ENCODE measurements around the gene CNTNAP2. TPM values are rescaled to one million over a fixed set of nuclear protein-coding genes. Genes with fewer than 3 reads are reported as not detected.

CNTNAP2 gene
- polyA plus RNA-seq, 3 donors, result 15.2 to 28.4 (median 19.5) TPM

DNA sequence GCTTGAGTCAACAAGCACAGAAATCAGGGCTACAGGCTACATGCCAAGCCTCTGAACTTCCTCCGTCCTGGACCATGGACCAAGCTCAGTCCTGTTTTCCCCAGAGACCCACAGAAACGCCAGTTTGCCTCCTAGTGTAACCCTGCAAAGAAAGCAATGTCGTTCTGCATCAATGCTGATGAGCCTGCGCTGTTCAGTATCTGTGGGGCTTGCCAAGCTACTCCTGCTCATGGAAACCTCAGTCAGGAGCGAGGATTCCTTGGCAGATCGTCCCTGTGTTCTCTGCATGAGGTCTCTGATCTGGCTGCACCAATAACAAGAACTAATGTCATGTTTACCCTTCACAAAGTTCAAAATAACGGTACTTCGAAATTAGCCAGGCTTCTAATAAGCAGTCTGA lies 1978.5 kb downstream of the CNTNAP2 start:
- no peak for DNase-seq

DNA sequence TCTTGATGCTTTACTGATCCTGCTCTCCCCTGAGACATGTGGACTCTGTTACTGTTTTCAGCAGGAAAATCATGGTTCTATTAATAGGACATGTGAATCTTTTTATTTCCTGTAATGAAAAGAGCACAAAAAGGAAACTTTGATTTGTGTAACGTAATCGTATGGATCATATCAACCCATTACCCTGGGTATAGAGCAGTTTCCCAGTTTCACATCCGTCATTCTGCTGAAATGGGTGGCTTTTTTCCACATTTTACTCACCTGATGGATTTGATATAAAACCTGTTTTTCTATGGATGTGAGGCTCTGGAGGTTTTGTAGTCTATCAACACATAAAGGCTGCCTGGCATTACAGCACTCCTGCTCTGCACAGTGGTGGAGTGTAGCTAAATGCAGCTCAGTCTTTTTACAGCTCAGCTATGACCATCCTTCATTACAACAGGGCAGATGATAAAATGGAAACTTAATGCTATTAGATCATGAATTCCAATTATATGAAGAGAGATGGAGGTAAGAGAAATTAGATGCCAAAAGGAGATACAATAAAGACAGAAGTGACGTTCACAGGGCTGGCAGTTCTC lies 1987.6 kb downstream of the CNTNAP2 start:
- no peak for DNase-seq

DNA sequence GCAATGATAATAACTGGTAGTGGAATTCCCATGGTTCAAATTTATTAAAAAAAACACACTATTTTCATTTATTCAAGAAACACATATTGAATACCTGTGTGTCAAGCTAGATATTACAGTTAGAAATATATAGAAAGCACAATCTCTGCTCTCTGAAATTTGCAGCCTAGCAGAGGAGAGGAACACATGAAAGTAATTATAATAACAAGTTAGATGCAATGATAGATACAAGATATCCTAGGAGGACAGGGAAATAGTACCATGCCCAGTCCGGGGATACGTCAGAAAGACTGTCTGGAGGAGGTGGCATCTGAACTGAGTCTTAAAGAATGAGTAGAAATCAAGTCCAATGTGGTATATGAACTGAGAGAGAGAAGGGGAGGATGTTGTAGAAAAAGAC lies 1988.3 kb downstream of the CNTNAP2 start:
- DNase-seq, result no peak

DNA sequence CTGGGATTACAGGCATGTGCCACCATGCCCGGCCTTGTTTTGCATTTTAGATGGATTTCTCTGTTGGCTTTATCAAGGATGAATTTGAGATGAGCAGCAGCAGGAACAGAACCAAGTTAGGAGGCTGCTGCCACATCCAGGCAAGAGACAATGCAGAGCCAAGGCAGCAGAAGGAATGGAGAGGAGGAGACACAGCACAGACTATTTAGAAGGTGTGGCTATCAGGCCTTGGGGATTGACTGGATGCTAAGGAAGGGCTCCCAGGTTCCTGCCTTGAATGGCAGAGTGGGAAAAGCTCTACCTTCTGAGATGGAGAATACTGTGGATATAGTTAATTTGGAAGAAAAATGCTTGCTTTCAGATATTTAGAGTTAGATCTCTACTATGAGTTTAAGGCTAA lies 1989.3 kb downstream of the CNTNAP2 start:
- DNase-seq, result no peak

DNA sequence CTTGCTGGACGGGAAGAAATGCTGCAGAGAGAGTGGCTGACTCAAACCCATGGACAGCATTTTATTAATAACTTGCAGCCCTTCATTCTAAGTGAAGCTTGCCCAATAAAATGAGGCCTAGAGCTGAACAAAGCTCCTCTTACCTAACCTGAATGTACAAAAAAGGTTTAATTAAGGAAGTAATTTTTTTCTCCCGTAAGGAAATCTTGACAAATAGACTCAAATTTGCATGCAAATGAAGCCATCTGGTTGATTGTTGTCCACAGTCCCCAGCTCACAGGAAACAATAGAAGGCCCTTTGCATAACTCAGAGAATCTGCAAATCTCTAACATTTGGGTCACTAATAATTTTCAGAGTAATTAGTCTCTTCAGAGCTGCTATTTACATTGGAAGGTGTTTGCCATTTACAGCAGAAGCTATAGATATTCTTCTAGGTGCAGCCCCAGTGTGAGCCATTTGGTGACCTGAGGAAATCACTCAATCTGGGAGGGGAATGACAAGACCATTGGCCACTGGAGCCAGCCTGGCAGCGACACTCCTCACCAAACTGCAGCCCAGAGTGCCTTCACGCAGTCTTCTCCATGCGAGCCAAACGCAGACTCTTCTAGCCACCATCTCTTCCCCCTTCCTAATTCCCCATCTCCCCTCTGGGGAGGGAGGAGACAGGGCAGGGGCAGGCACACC lies 1991.0 kb downstream of the CNTNAP2 start:
- no peak for DNase-seq

DNA sequence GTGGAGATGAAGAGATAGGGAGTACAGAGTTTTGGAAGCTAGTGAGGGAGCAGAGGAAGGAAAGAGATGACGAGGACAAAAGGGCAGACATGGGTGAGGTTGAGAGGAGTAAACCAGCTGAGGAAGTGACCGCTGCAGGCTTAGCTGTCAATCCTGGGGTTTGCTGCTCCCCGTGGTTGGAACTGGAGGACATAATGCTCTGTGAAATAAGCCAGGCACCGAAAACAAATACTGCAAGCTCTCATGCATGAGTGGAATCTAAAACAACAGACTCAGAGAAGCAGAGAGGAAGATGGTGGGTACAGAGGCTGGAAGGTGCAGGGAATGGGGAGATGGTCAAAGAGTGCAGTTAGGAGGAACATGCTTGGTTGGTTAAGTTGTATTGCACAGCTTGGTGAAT lies 1991.8 kb downstream of the CNTNAP2 start:
- DNase-seq, result no peak

DNA sequence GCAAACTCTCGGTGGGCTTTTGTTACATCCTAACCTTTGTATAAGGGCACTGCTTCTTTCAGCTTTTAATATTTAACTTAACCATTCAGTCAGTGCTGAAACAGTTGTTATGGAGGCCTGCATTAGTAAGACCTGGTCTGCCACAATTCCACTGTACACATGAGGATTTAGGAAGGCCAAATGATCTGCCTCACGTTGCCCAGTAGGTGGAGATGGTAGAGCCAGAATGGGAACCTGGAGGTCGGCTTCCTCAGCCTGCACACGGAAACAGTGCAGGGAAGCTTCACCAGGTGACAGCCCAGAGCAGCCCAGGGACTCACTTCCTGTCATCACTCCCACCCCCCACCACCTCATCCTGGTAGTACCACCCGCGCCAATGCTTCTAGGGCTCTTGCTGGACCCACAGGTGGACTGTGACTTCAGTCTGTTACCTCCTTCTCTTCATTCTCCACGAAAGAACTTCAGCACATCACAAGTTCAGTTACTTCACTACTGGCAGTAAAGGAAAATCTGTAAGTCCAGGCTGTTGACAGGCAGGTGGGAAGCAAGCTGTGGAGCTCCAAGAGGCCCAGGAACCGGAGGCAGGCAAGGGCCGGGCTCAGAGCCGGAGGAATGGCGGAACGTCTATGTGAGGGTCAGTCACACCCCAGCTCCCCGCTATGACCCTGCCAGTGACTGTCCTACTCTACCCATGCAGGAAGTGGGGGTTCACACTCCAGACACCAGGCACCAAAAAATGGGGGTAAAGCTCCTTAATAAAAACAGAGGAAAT lies 1993.7 kb downstream of the CNTNAP2 start:
- DNase-seq, result no peak

DNA sequence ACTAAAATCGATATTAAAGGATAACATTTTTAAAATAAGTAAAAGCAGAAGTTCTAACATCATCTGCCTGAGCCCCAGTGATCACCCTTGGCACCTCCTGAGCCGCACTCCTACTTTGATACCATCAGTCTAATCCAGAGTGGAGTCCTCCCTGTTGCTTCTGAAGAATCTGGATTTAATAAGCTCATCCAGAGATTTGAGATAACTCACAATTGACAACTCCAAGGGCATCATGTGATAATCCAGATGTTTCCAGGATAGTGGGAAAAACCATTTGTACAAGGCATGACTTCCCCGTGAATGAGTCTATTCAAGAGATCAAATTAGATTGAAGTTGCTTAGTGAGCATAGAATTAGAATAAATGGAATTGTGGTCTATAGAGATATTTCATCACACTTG lies 1998.2 kb downstream of the CNTNAP2 start:
- DNase-seq, result no peak

DNA sequence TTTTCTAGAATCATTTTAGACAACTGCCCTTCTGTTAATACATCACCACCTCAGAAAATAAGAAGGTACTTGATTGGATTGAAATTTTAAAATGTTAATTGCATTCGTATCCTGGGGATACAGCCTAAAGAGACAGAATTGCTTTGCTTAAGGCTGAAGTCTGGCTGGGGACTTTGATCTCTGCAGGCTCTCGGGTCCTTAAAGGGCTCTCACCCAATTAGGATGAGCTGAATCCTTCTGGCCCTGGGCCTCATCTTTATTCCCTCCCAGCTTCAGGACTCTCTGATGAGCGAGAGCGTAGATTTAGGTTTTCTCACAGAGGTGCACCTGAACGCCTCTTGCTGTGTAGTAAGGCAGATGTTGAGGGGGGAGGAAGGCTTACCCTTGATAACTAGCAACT lies 1998.7 kb downstream of the CNTNAP2 start:
- DNase-seq, result no peak

DNA sequence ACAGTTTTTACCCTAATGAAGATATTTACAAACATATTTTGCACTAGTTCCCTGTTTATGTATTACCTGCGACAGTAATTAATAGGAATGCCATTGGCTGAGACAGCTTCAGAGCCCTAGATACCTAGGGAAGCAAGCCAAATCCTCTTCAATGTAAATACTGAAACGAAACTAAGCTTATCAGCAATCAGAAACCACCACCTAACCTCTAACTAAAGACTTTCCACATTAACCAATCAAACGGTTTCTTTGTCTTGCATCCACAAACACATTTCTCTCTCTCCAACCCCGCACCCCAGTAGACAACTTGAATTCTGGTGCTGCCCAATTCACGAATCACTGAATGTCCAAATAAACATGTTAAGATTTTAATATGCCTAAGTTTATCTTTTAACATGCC lies 1999.6 kb downstream of the CNTNAP2 start:
- no peak for DNase-seq

DNA sequence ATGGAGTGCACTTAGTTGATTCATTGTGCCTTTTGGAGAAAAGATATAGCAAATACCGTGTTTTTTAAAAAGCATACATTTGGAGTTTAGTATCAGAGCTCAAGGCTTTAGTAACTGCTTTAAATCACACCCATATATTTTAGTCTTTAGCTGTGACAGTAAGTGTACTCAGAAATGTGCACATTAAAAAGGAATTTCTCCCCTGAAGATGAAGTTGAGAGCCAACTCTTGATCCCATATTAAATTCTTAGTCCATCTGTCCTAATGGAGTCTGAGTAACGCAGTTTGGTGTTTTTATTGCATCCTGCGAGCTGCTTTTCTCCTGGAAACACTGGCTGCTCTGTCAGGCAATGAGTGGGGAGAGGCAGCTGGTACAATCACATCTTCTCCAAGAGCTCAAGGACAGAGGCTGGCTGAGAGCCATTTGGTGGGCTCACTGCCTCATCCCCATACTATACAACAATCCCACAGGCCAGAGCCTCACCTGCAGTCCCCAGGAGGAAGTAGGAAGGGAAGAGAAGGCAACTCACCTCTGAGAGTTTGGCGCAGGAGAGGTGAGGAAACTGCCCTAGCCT lies 2000.3 kb downstream of the CNTNAP2 start:
- no peak for DNase-seq

DNA sequence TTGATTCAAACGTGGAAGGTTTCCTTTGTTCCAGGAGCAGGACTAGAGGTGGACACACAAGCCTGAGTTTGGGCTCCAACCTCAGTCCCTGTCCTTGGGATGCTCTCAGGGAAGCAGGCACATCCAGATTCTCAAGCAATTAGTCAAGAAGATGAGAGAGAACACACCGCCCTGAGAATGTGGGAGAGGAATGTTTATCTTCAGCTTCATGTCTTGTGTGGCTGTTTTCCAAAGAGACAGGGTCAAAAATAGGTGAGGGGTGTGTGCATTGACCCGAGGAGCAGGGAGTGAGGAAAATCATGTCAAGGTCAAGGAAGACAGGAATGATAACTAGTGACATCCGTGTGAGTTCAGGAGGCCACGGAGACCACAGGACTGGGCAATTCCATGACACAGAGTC lies 2001.8 kb downstream of the CNTNAP2 start:
- no peak for DNase-seq

DNA sequence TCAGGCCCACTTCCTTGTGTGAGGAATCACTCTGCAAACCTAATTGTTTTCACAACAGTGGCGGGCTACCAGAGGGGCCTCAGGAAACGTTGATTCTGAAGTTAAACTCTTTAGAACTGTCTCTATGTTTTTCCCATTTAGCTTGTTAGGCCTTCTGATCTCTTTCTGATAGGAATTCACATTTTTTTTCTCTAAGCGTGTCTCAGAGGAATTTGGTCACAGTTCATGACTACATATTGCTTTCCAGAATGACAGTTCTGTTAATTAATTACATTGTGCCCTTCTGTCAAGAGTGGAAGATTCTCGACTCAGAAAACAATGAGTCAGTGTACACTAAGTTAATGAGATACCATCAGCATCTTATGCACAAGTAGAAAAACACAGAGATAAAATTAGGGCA lies 2004.8 kb downstream of the CNTNAP2 start:
- DNase-seq, result no peak

DNA sequence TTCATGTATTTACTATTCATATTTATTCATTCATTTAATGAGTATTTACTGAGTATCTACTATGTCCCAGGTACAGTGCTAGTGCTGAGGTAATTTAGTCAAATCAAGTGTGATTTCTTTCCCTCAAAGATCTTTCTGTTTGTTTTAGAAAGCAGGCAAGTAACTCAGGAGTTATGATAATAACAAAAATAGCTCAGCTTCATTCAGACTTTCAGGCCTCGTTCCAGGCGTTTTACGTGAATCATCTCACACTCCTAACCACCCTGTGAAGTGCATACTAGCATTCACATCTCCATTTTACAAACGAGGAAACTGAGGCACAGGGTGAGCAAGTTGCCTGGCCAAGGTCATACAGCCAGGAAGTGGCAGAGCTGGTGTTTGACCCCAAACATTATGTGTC lies 2005.2 kb downstream of the CNTNAP2 start:
- DNase-seq, result no peak

DNA sequence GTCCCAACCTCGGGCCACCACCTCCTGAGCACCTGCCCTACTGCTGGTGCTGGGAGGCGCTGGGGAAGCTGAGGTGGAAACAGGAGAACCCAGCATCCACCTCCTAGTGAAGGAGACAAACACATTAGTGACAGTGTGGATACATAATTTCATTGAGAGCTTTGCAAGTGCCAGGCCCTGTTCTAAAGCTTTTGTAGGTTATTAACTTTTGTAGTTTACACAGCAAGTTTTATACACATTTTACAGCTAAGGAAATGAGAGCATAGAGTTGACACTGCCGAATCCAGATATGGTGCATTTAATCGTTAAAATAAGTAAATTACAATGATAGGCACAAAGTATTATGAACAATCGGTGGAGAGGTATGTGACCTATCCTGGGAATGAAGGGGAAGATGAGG lies 2007.9 kb downstream of the CNTNAP2 start:
- no peak for DNase-seq

DNA sequence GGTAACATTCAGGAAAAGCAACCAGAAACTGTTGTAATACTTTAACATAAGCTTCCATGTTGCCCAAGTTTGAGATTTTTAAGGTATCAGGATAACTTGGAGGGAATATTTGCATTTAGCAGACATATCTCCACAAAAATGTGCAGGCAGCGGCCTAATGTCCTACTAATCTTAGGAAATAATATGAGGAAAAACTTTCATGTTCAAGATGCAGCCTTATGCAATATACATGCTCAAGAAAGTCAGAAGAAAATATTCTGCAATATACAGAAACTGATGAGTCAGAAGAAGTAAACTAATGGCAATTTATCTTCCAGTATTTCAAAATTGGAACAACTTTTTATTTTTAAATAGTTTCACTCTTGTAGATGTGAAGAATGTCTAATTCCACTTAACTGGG lies 2010.8 kb downstream of the CNTNAP2 start:
- no peak for DNase-seq

DNA sequence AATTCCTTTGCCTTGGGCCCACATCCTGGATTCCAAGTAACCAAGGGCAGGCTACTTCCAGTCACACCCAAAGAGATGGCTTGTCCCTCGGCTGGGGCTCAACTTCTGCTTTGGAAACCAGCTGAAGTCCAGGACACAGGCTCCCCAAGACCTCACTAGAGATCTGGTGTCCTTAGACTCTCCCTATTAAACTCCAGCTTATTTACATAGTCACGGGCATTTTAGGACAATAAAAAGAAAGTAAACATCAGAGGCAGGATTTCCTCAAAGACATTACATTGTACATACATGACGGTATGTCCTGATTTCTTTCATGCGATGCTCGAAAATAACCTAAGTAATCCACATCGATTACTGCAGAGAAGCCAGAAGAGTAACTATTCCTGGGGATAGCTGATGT lies 2012.4 kb downstream of the CNTNAP2 start:
- DNase-seq, result no peak

DNA sequence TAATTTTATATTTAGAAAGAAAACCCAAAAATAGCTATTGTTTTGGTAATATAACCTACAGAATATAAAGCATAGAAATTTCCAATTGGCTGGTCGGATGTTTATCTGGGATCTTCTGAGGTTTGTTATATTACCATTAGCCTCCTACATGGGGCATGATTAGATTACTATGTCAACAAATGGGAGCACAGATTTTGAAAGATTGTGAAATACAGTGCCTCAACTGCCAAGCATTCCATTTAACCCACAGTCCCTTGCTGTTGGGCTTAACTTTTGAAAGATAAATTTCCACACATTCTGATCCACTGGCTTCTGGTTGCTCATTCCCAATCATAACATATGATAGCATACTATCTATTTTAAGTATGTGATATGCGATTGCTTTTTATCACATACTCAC lies 2018.5 kb downstream of the CNTNAP2 start:
- no peak for DNase-seq

DNA sequence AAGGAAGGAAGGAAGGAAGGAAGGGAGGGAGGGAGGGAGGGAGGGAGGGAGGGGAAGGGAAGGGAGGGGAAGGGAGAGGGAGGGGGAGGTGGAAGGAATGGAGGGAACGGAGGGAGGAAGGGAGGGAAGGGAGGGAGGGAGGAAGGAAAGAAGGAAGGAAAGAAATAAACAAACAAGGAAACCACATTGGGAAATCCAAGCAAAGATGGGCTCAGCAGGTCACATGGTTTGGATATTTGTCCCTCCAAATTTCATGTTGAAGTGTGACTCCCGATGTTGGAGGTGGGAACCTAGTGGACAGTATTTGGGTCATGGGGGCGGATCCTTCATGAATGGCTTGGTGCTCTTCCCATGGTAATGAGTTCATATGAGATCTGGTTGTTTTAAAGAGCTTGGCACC lies 2019.4 kb downstream of the CNTNAP2 start:
- no peak for DNase-seq

DNA sequence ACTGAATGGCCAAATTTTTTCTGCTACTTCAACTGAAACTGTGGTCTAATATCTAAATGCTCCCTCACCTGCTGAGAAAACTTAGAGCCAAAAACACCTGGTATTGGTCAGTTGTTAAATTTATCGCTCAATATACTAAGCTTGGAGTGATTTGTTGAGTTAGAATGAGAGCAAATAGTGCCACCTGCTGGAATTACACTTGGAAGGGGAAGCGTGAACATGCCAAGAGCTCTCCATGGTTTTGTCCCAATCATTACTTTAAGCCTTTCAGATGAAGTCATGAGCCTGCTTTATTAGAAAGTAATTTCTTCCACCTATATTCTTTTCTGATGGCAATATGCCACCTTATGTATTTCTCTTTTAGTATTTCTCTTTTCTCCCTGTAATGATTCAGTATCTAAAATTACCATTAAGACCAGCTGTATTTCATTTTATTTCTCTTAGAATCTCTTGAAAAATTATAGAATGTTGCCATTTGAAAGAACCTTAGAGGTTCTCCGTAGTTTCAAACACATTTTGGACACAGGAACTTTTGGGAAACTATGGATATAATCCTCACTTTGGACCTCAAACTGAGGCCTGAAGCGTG lies 2026.2 kb downstream of the CNTNAP2 start:
- DNase-seq, result peak; percentile 64

DNA sequence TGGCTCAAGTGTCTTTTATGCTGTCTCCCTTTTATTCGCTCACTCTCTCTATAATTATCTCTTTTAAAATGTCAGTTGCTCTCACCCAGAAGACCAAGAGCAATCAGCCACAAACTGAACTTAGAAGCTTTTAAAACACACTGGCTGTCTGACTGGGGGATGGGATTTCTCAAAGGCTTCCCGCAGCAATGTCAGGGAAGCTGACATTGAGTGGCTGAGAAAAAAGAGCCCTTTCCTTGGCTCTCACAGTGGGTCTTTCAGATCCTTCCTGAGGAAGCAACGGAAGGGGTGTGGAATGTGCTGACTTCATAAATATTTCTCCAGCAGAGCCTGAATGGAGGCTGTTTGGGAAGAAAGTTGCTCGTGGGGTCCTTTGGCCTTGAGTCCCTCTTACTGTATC lies 2028.2 kb downstream of the CNTNAP2 start:
- DNase-seq, result no peak

DNA sequence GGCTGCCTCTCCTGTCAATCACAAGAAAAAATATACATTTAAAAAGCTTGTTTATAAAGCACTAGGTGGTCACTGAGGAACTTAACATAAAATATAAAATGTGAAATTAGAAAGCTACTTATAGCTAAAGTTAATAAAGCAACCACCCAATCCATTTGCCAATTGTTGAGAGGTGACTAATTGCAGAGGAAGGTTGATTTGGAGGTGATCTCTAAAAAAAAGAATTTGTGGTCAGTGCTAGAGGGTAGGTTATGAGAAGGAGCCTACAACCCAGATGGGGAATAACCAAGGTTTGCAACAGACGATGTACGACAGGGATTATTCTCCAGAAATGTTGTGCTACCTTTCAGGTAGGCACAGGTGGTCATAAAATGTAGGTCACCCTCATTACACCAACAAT lies 2029.7 kb downstream of the CNTNAP2 start:
- DNase-seq, result no peak

DNA sequence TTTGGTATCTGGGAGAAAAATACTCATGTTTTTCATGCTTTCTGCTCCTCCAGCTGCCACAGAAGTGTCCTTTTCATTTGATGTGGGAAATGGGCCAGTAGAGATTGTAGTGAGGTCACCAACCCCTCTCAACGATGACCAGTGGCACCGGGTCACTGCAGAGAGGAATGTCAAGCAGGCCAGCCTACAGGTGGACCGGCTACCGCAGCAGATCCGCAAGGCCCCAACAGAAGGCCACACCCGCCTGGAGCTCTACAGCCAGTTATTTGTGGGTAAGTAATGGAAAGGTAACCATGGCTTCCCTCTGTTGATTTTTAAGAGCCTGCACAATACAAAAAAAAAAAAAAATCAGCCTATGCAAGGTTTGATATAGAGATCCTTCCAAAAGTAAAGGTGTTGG lies 2030.8 kb downstream of the CNTNAP2 start:
- DNase-seq, result no peak
